Activated B cell treated with CpG ODN at 0.5 μM for 24 hours (primary cell): ENCODE data around the gene WNT7A. TPM values are rescaled to one million over a fixed set of nuclear protein-coding genes. Genes with fewer than 3 reads are reported as not detected.
A peak's percentile ranks its signal among the peaks of the same experiment; 100 is the strongest.
"Not testable (repeated sequence)": the region's sequence is repeated elsewhere in the genome, so short reads cannot be mapped to it uniquely, and the experiment has no call there.

Experiments used
- ATAC-seq: fragments of 200-7000 bp; cut with Tn5 transposase; one replicate; pipeline ENCODE4 v1.10.0; 2021; ENCODE audit warnings: low read depth, mild to moderate bottlenecking, moderate library complexity
- CTCF ChIA-PET: fragments of 350-600 bp; sonication (Branson Sonifier 250); formaldehyde crosslinking; loops from one replicate; lab custom pipeline; 2021; ENCODE audit warnings: antibody characterized with exemption; lab: Charles Lee
- POLR2A ChIA-PET: fragments of 350-600 bp; sonication (Branson Sonifier 250); formaldehyde crosslinking; loops from one replicate; lab custom pipeline; 2021; ENCODE audit warnings: antibody characterized with exemption; lab: Charles Lee
- DNase-seq: peaks from one replicate; pipeline ENCODE4 v3.0.0; 2022
- H3K27ac Mint-ChIP-seq: one replicate; pipeline ENCODE4 v1.8.0; 2020; ENCODE audit warnings: mixed read lengths
- H3K27me3 Mint-ChIP-seq: one replicate; pipeline ENCODE4 v1.8.0; 2021; ENCODE audit warnings: mixed read lengths
- H3K36me3 Mint-ChIP-seq: one replicate; pipeline ENCODE4 v1.8.0; 2021; ENCODE audit warnings: low read depth, mixed read lengths
- H3K4me1 Mint-ChIP-seq: one replicate; pipeline ENCODE4 v1.8.0; 2021; ENCODE audit warnings: mixed read lengths
- H3K4me3 Mint-ChIP-seq: one replicate; pipeline ENCODE4 v1.8.0; 2020; ENCODE audit warnings: mild to moderate bottlenecking, mixed read lengths
- H3K9me3 Mint-ChIP-seq: one replicate; pipeline ENCODE4 v1.8.0; 2020; ENCODE audit warnings: mixed read lengths
- CTCF ChIP-seq: fragments of 200-600 bp; IDR thresholded peaks from one replicate; pipeline ENCODE4 v1.8.0; 2022; ENCODE audit warnings: antibody characterized with exemption, mild to moderate bottlenecking
- intact Hi-C: fragments of 100-400 bp; cut with micrococcal nuclease; formaldehyde crosslinking; loops from one replicate; pipeline ENCODE4 v1.15.1; 2024
- total RNA-seq: library from RNA; stranded (reverse); gene quantifications from 2 replicates; pipeline ENCODE4 v1.2.3, GENCODE V29; 2022

Gene WNT7A
- total RNA-seq: not detected in 2 replicates

GRCh38 chr3:13879946-13880810 is at the start of gene WNT7A:
Gene WNT7A, minus strand, starts transcription at chr3:13880071. Its CDS starts 255 bp downstream, at chr3:13879816.
- Mint-ChIP-seq H3K9me3 (no peaks in the 10 kb centered on the region), H3K4me1 (peaks cover 15% of the 10 kb centered on the region), H3K4me3 (peak within 1 kb of the TSS; percentile 24), H3K27me3 (peaks cover 45% of the 10 kb centered on the region), H3K36me3 (no peaks in the 10 kb centered on the region), H3K27ac (no peak within 1 kb of the TSS)
- ChIA-PET CTCF (interaction anchor here (0.8 kb wide), 1 partner anchor 16 kb away, joined by 3 read pairs; no protein-coding TSS in a partner anchor), POLR2A (no interaction called here)
- no peak for TF ChIP-seq CTCF
- ATAC-seq (peak; percentile 68), DNase-seq (no peak)
- intact Hi-C loops: loop anchor here (10.0 kb wide), 1 partner anchor 385 kb away; no protein-coding TSS in a partner anchor

GRCh38 chr3:13928741-13929140 is 48.9 kb upstream of the WNT7A start:
- H3K36me3 Mint-ChIP-seq, ATAC-seq, H3K4me1 Mint-ChIP-seq, H3K27ac Mint-ChIP-seq, intact Hi-C loops, H3K4me3 Mint-ChIP-seq, CTCF ChIA-PET, POLR2A ChIA-PET, DNase-seq: not testable (repeated sequence)
- Mint-ChIP-seq H3K9me3 (peaks cover 12% of the 10 kb centered on the region), H3K27me3 (peaks cover 14% of the 10 kb centered on the region)

- ATAC-seq (no peak), DNase-seq (no peak)
- Mint-ChIP-seq H3K9me3 (peaks cover 12% of the 10 kb centered on the region), H3K36me3 (no peaks in the 10 kb centered on the region), H3K4me3 (no peak overlapping the region), H3K27ac (no peak overlapping the region), H3K27me3 (peaks cover 6% of the 10 kb centered on the region), H3K4me1 (no peaks in the 10 kb centered on the region)
- TF ChIP-seq CTCF: no peak
- ChIA-PET POLR2A (no interaction called here), CTCF (no interaction called here)
- intact Hi-C loops: no loop called here
These were observed 47.4 kb upstream of the WNT7A start for GRCh38 chr3:13927295-13927694.

- no peak for ATAC-seq
- H3K27ac Mint-ChIP-seq: no peak overlapping the region
- no peaks in the 10 kb centered on the region for H3K36me3 Mint-ChIP-seq
These were observed 36.5 kb upstream of the WNT7A start for GRCh38 chr3:13916375-13916774.

GRCh38 chr3:13902648-13903238 is 22.9 kb upstream of the WNT7A start:
- ChIA-PET CTCF (no interaction called here), POLR2A (no interaction called here)
- ATAC-seq: no peak

More at GRCh38 chr3:13916375-13916774, 36.5 kb upstream of the WNT7A start:
- Mint-ChIP-seq H3K4me1 (no peaks in the 10 kb centered on the region), H3K9me3 (peaks cover 43% of the 10 kb centered on the region), H3K27me3 (peaks cover 6% of the 10 kb centered on the region), H3K4me3 (no peak overlapping the region)
- intact Hi-C loops: no loop called here
- ChIA-PET POLR2A (no interaction called here), CTCF (no interaction called here)
- TF ChIP-seq CTCF: no peak
- no peak for DNase-seq

More at GRCh38 chr3:13902648-13903238, 22.9 kb upstream of the WNT7A start:
- intact Hi-C loops: no loop called here
- Mint-ChIP-seq H3K27me3 (peaks cover 33% of the 10 kb centered on the region), H3K36me3 (peaks cover 11% of the 10 kb centered on the region), H3K4me3 (no peak overlapping the region), H3K9me3 (peaks cover 40% of the 10 kb centered on the region), H3K27ac (no peak overlapping the region), H3K4me1 (peaks cover 4% of the 10 kb centered on the region)
- no peak for TF ChIP-seq CTCF
- DNase-seq: no peak
